ENCODE data around the gene UGP2.

Gene UGP2

GRCh38 chr2:63841254-63842022 is at the start of gene UGP2:
Gene UGP2, plus strand, starts transcription at chr2:63841896. Its CDS starts 290 bp downstream, at chr2:63842186.
- peak within 1 kb of the TSS; percentile 87 for H3K27ac ChIP-seq
- peak within 1 kb of the TSS; percentile 96 for H3K4me3 ChIP-seq (IDR thresholded peaks at IDR 0.05; ENCODE audit: insufficient read depth, low read depth, low read length)
- H3K27me3 ChIP-seq (ENCODE audit: insufficient read depth, low read depth): no peaks in the 10 kb centered on the region
- peaks cover 47% of the 10 kb centered on the region for H3K79me2 ChIP-seq (ENCODE audit: insufficient read depth, low read depth)
- H3K4me2 ChIP-seq: peak within 1 kb of the TSS; percentile 79
- H4K20me1 ChIP-seq (ENCODE audit: insufficient read depth): peaks cover 5% of the 10 kb centered on the region; the same call in 1 of the 2 replicates
- H2AFZ ChIP-seq (ENCODE audit: low read depth): peak within 1 kb of the TSS; percentile 90
- no peak for TF ChIP-seq CTCF (conservative IDR thresholded peaks at IDR 0.05; ENCODE audit: low read depth, low read length)
- H3K36me3 ChIP-seq (ENCODE audit: insufficient read depth): no peaks in the 10 kb centered on the region
- H3K4me1 ChIP-seq (ENCODE audit: low read depth, poor library complexity, severe bottlenecking): peaks cover 23% of the 10 kb centered on the region
- peak within 1 kb of the TSS; percentile 89 for H3K9ac ChIP-seq

GRCh38 chr2:63792530-63792929 is 49.2 kb upstream of the UGP2 start:
- Histone ChIP-seq H2AFZ (ENCODE audit: low read depth) (no peak overlapping the region), H4K20me1 (ENCODE audit: insufficient read depth) (no peaks in the 10 kb centered on the region), H3K36me3 (ENCODE audit: insufficient read depth) (no peaks in the 10 kb centered on the region), H3K79me2 (ENCODE audit: insufficient read depth, low read depth) (no peaks in the 10 kb centered on the region), H3K27ac (no peak overlapping the region), H3K27me3 (ENCODE audit: insufficient read depth, low read depth) (no peaks in the 10 kb centered on the region), H3K9ac (no peak overlapping the region), H3K4me1 (ENCODE audit: low read depth, poor library complexity, severe bottlenecking) (no peaks in the 10 kb centered on the region), H3K4me3 (IDR thresholded peaks at IDR 0.05; ENCODE audit: insufficient read depth, low read depth, low read length) (no peak overlapping the region), H3K4me2 (no peak overlapping the region)
- no peak for TF ChIP-seq CTCF (conservative IDR thresholded peaks at IDR 0.05; ENCODE audit: low read depth, low read length)

DNA sequence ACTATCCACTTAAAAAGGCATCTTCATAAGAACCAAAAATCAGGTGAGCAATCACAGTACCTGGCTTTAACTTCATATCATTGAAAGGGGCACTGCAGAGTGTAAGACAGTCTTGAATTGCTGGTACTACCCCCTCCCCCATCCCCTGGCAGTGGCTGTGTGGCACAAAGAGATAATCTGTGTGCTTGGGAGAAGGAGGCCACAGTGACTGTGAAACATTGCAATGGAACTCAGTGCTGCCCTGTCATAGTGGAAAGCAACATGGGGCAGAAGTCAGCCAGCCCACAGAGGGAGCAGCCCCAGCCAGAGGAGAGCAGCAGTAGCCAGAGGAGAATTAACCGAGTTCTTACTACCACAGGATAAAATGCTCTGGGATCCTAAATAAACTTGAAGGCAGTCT is 45.3 kb upstream of the UGP2 start:
- no peaks in the 10 kb centered on the region for H3K36me3 ChIP-seq (ENCODE audit: insufficient read depth)
- no peak overlapping the region for H3K27ac ChIP-seq
- no peaks in the 10 kb centered on the region for H4K20me1 ChIP-seq (ENCODE audit: insufficient read depth)
- H3K4me1 ChIP-seq (ENCODE audit: low read depth, poor library complexity, severe bottlenecking): no peaks in the 10 kb centered on the region
- H3K4me2 ChIP-seq: no peak overlapping the region
- no peak overlapping the region for H3K9ac ChIP-seq
- TF ChIP-seq CTCF (conservative IDR thresholded peaks at IDR 0.05; ENCODE audit: low read depth, low read length): no peak
- no peak overlapping the region for H3K4me3 ChIP-seq (IDR thresholded peaks at IDR 0.05; ENCODE audit: insufficient read depth, low read depth, low read length)
- H3K79me2 ChIP-seq (ENCODE audit: insufficient read depth, low read depth): no peaks in the 10 kb centered on the region
- no peaks in the 10 kb centered on the region for H3K27me3 ChIP-seq (ENCODE audit: insufficient read depth, low read depth)
- H2AFZ ChIP-seq (ENCODE audit: low read depth): no peak overlapping the region

- H2AFZ ChIP-seq (ENCODE audit: low read depth): no peak overlapping the region
- no peaks in the 10 kb centered on the region for H4K20me1 ChIP-seq (ENCODE audit: insufficient read depth)
- no peaks in the 10 kb centered on the region for H3K27me3 ChIP-seq (ENCODE audit: insufficient read depth, low read depth)
- no peaks in the 10 kb centered on the region for H3K36me3 ChIP-seq (ENCODE audit: insufficient read depth)
- H3K4me1 ChIP-seq (ENCODE audit: low read depth, poor library complexity, severe bottlenecking): no peaks in the 10 kb centered on the region
- H3K9ac ChIP-seq: no peak overlapping the region
- H3K4me3 ChIP-seq (IDR thresholded peaks at IDR 0.05; ENCODE audit: insufficient read depth, low read depth, low read length): no peak overlapping the region
- H3K27ac ChIP-seq: no peak overlapping the region
- no peak for TF ChIP-seq CTCF (conservative IDR thresholded peaks at IDR 0.05; ENCODE audit: low read depth, low read length)
- no peak overlapping the region for H3K4me2 ChIP-seq
- H3K79me2 ChIP-seq (ENCODE audit: insufficient read depth, low read depth): no peaks in the 10 kb centered on the region
These were observed 44.9 kb upstream of the UGP2 start for GRCh38 chr2:63796796-63797195.

Data from KMS-11 (cell line).